HG02759 (cell line): ENCODE results near the gene GRM7.
A peak's percentile ranks its signal among the peaks of the same experiment; 100 is the strongest.

Experiments used
- ATAC-seq: cut with Tn5 transposase; IDR thresholded peaks from one replicate; pipeline ENCODE4 v1.9.1; 2021; ENCODE audit warnings: mild to moderate bottlenecking, moderate library complexity; ENCODE audit not compliant: unreplicated experiment

GRM7 gene

GRCh38 chr3:7144697-7145308 lies 283.9 kb downstream of the GRM7 start:
- peak; percentile 62 for ATAC-seq

DNA sequence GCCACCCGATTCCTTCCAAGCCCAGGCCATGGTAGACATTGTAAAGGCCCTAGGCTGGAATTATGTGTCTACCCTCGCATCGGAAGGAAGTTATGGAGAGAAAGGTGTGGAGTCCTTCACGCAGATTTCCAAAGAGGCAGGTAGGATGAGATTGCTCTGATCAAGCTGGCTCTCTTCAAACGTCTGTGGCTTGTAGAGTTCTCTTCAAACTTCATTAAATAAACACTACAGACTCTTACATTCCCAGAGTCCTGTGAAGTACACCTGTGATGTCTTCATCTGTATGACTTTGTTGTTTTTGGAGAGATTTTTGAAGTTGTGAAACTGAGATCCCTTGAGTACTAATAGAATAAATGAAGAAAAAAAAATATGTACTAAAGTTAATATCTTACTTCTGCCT lies 285.6 kb downstream of the GRM7 start:
- no peak for ATAC-seq

- ATAC-seq: no peak
Measured at GRCh38 chr3:7158516-7158915, 297.6 kb downstream of the GRM7 start.

DNA sequence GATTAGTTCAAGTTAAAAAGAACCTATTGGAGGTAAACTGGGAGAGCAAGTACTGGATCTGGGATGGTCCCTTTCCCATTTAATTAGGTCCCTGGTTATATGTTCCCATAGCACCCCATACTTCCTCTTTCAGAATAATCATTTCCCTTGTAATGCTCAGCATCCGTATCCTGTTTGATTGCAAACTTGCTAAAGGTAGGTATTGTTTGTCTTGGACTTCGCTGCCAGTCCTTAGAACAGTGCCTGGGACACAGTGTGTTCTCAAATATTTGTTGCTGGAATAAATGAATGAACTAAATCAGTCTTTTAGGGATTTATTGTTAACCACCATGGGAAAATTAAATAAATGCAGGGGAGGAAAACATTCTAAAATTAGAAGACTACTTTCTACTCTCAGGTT lies 299.8 kb downstream of the GRM7 start:
- ATAC-seq: no peak

GRCh38 chr3:7166460-7166859 lies 305.5 kb downstream of the GRM7 start:
- no peak for ATAC-seq

DNA sequence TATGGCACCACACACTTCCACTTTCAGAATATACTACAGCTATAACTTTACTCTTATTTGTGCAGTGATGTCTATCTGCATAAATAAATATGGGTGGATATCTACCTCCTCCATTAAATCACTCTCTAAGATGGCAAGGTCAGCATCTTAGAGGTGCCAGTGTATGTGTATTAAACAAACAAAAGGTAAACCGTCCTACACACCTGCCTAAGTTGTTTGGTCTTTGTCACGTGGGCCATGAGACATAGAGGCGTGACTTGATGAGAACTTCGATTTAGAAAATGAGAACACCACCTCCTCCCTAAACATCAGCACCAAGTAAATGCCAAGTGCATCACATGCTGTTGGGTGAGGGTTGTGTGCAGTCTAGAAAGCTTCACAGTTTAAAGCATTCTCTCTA lies 310.6 kb downstream of the GRM7 start:
- no peak for ATAC-seq

DNA sequence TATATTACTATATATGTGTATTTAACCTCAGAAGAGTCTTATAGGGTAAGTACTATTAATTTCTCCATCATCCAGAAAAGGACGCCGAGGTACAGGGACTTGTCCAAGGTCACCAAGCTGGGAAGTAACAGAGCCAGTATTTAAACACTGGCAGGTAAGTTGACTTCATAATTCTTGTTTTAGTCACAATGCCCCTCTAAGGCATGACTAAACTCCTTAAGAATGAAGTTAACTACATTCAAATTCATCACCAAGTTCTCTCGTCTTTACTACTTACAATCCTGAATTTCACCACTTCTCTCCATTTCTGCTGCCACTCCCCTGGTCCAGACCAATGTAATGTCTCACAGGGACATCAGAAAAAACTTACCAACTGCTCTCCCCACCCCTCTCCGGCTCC lies 312.1 kb downstream of the GRM7 start:
- ATAC-seq: no peak

GRCh38 chr3:7188551-7188950 lies 327.6 kb downstream of the GRM7 start:
- no peak for ATAC-seq

DNA sequence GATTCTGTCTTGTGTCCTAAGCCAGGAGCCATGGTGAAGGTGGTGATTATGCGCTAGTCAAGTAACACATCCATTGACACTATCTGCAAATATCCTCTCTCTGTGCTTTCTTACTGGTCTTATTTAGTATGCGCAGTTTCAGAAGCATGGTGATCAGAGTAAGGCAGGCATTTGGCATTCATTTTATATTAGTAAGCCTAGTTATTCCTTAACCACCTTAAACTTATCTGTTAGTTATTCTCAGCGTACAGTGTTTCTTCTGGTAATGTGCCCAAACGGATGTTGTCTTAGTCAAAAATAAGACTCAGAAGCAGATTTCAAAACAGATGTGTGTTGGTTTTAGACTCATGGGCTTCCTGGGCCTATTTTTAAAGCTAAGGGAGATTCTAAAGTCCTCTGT lies 329.2 kb downstream of the GRM7 start:
- peak; percentile 74 for ATAC-seq

- ATAC-seq: no peak
Measured at GRCh38 chr3:7193269-7193668, 332.4 kb downstream of the GRM7 start.

- ATAC-seq: no peak
Measured at GRCh38 chr3:7194071-7194835, 333.3 kb downstream of the GRM7 start.

GRCh38 chr3:7195934-7196333 lies 335.0 kb downstream of the GRM7 start:
- ATAC-seq: no peak

DNA sequence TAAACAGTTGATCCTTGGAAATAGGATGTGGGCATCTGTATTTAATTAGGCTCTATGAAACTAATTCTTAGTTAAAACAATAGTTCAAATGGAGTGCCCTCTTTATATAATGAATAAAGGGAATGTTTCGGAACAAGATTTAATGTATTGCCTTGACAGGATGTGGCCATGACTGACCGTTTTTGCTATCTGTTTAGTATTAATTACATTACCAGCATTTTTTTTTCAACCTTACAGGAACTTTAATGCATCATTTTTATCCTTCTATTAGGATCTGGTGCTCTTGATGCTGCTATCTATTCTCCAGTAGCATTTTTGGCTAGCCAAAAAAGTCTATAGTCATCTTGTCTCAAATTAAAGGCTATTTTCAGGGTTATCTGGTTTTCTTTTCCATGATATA lies 340.9 kb downstream of the GRM7 start:
- no peak for ATAC-seq

DNA sequence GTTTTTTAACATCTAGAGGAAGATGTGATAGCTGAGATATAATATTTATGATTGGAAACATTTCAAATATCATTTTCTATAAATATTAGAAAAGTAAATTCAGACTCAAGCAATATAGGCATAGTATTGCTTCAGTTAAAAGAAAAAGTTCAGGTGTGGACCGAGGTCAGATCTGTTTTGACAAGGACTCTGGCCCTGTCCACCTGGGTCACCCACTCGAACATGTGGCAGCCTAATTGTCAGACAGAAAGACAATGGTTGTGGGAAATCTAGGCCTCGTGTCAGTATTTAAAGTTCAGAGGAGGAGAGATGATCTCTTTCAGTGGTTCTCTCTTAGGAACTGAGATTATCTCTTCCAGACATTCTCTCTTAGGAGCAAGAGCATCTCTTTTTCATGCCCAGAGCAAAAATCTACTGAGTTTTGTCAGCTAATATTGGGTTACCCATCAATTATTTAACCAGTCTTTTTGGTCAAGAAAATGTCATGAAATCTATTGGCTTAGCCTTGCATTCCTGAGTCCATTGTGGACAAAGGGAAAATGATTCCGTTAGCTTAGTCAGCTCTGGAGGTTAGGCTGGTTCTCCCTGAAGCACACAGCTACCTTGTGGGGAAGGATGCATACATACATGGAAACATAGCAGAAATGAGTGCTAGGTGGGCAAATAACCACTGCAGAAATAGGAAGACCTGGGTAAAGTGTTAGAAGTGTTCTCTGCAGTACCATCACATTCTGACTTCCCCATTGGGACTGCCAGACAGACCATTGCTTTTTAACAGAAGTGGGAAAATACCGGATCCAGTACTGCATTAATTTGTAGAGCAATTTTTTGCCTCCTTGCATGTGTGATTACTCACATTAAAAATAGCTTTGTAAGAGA lies 343.3 kb downstream of the GRM7 start:
- peak; percentile 51 for ATAC-seq

GRCh38 chr3:7204848-7205156 lies 343.9 kb downstream of the GRM7 start:
- peak; percentile 41 for ATAC-seq

GRCh38 chr3:7205535-7205934 lies 344.6 kb downstream of the GRM7 start:
- peak; percentile 62 for ATAC-seq

DNA sequence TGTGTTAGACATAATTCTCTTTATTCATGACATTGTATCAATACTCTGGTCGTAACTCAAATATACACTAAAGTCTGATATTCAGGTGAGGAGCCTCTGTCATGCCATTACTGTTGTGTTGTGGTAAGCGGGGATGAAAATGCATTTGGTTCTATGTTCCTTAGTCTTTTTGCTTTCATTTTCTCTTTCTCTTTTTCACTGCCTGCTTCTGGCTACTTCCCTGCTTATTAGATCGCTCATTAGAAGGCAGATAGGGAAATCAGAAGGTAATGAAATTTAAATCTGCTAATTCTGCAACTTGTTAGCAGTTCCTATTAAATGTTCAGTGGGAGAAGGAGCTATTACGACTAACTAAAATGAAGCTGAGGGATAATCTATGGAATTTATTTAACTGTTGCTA lies 345.0 kb downstream of the GRM7 start:
- peak; percentile 73 for ATAC-seq

- ATAC-seq: no peak
Measured at GRCh38 chr3:7207125-7207524, 346.2 kb downstream of the GRM7 start.

- ATAC-seq: no peak
Measured at GRCh38 chr3:7207928-7208327, 347.0 kb downstream of the GRM7 start.

DNA sequence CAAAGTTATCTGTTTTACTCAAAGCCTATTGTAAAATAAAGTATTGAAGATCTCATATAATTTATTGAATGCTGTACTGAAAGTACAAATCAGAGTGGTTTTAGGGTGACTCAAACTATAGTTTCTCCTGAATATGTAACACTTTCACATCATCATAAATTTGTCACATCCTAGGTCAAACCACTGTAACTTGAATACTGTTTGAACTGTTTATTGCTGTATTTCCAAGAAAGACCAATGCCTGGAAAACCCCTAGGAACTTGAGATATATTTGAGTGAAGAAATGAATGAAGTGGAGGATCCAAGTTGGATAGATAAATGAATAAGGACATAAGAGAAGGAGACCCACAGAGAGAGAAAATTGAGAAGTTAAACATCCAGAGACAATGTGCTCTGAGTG lies 348.2 kb downstream of the GRM7 start:
- no peak for ATAC-seq

- no peak for ATAC-seq
Measured at GRCh38 chr3:7211740-7212139, 350.8 kb downstream of the GRM7 start.

DNA sequence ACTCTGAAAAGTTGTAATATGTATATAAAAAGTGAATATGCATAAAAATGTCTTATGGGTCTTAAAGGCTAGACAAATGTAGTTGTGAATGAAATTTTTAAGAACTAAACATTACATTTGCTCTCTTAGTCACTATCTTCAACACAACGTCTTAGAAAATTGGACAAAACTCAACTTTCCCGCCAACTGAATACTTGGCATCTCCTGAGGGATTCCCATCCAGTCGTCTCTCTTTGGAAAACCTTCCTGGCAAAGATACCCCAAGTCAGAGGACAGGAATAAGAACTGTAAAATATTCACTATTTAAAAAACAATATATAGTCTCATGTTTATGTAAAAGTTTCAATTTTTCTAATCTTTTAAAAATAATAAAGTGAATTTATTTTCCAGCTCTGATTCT lies 354.8 kb downstream of the GRM7 start:
- ATAC-seq: no peak
